Measurements from ENCODE around the gene TRAF2.

TRAF2 gene

DNA sequence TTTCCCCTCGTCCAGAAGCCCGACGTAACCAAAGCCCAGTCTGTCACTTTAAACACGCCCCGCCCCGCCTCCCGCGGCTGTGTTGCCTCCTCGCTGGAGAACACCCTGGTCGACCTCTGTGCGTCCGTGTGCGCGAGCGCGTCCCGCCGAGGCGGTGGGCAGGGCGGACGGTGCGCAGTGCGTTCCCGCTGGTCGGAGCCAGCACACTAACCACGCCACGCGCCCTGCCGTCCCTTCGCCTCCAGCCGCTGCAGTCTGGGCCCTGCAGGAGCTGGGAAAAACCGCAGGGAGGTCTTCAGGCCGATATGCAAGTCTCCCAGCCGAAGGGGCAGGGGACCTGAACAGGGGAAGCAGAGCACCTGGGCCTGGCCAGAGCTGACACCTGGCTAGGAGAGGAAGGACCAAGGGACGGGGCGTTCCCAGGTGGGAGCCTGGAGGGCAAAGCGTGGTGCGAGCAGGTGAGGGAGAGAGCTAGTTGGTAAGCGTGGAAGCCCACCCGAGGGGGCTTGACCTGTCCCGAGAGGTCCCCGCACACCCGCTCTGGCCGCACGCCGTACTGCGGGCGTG is 38.4 kb upstream of the TRAF2 start:
- peak; percentile 38 for DNase-seq

DNA sequence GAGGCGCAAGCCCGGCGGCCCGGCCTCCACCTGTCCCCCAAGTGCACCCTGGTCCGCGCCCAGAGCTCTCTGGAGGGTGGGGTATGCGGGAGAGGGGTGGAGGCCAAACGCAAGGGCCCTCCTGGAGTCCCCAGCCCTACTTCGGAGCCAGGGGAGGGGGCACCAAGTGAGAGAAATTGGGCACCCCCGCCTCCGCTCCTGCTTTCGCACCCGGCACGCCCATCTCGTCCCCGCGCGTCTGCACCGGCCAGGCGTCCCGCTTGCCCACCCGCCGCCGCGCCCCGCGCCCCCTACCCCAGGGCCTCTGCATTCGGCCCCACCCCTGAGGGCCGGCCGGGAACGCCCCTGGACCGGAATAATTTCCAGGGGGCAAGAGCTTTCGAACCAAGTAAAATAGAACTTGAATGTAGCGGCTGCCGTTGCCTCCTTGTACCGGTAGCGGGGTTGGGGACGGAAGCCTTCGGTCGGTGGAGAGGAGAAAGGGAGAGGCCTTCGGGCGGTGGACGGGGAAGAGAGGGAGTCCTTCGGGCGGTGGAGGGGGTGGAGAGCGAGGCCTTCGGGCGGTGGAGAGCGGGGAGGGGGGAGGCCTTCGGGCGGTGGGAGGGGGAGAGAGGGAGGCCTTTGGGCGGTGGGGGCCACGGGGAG is 37.8 kb upstream of the TRAF2 start:
- no peak for DNase-seq

- DNase-seq = peak; percentile 99
Measured at GRCh38 chr9:136849038-136849959, 37.0 kb upstream of the TRAF2 start, which contains the start of gene PHPT1. Gene PHPT1, plus strand, starts transcription at chr9:136849409. Its CDS starts 22 bp downstream, at chr9:136849431.

DNA sequence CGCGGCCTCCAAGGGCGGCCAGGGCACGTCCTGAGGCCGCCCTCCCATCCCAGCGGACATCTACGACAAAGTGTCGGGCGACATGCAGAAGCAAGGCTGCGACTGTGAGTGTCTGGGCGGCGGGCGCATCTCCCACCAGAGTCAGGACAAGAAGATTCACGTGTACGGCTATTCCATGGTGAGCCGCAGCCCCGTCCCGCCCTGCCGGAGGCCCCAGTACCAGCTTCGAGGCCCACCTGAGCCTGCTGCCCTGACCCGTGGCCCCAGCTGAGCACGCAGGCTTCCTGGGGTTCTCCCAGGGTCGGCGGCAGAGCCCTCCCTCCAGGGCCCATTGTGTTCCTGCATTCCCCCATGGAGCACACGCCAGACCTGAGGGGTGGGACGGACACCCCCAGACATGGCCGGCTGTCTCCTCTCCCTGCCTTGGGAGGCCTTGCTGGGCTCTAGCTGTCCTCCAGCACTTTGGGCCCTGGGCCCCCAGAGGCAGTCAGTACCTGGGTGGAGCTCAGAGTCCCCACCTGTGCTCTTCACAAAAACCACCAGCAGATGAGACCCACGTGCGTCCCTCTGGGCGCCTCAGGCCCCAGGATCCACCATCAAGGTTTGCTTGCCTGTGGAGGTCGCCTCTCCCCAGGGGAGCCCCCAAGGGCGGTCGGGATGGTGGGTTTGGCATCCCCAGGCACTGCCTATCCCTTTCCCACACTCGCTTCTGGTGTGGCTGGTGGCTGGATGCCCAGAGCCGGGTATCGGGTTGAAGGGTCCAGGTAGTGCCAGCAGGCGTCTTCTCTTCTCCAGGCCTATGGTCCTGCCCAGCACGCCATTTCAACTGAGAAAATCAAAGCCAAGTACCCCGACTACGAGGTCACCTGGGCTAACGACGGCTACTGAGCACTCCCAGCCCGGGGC is 36.1 kb upstream of the TRAF2 start:
- no peak for DNase-seq

DNA sequence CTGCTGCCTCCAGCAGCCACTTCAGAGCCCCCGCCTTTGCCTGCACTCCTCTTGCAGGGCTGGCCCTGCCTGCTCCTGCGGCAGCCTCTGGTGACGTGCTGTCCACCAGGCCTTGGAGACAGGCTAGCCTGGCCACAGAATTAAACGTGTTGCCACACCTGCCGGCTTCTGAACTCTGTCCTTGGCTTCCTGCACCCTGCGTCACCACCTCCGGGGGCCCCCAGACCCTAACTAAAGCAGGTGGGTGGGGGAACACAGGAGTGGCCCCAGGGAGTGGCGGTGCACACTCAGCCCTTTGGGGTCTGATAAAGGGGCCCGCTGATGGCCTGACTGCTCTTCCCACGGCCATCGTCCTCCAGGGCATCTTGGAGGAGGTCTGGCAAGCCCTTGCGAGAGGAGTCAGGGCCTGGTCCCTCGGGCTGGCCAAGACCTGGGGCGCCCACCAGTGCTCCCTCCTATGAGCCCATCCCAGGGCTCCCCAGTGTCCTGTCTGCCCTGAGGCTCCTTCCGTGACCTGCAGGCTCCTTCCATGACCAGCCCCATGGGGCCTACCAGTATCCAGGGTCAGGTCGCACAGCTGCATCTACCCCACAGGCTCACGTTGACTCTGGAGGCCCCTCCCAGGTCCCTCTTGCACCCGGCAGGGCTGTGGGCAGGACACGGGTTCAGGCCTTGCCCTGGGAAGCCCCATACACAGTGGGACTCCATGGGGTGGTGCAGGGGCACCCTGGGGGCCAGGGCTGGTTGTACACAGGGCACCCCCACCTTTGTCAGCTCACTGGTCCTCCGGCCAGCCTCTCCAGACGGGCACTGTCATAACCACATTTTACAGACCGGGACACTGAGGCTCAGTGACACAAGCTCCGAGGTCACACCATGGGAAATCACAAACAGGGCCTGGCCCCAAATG is 35.2 kb upstream of the TRAF2 start:
- no peak for DNase-seq

- no peak for DNase-seq
Measured at GRCh38 chr9:136851941-136852663, 34.2 kb upstream of the TRAF2 start, which contains the start of gene MAMDC4. Gene MAMDC4, plus strand, starts transcription at chr9:136852346. Its CDS starts 71 bp downstream, at chr9:136852417.

- DNase-seq = no peak
Measured at GRCh38 chr9:136852664-136853595, 33.4 kb upstream of the TRAF2 start.

DNA sequence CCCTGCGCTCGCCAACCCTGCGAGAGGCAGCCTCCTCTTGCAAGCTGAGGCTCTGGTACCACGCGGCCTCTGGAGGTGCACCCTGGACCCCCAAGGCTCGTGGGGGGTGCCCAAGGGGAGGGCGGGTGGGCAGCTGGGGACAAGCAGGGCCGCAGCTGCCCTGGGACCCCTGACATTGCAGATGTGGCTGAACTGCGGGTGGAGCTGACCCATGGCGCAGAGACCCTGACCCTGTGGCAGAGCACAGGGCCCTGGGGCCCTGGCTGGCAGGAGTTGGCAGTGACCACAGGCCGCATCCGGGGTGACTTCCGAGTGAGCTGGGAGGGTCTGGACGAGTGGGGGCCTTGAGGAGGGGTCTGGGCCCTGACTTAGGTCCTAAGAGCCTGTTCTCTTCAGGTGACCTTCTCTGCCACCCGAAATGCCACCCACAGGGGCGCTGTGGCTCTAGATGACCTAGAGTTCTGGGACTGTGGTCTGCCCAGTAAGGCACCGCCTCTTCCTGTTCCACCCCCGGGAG is 32.7 kb upstream of the TRAF2 start:
- no peak for DNase-seq

DNA sequence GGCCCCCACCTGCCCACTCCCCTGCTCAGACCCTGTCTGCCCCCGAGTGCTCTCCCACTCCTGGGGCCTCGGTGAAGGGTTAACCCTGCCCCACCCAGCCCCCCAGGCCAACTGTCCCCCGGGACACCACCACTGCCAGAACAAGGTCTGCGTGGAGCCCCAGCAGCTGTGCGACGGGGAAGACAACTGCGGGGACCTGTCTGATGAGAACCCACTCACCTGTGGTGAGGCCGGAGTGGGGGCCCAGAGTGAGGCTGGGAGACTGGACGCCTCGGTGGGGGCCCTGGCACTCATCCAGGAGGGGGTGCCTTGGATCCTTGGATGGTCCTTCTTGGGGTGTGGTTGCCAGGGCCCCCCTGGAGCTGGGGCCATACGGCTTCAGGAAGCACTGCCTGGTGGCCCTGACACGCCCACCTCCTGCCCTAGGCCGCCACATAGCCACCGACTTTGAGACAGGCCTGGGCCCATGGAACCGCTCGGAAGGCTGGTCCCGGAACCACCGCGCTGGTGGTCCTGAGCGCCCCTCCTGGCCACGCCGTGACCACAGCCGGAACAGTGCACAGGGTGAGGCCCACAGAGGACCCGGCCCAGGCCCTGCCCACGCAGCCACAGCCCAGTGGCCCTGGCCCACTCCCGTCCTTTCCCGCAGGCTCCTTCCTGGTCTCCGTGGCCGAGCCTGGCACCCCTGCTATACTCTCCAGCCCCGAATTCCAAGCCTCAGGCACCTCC is 32.0 kb upstream of the TRAF2 start:
- DNase-seq = no peak

DNA sequence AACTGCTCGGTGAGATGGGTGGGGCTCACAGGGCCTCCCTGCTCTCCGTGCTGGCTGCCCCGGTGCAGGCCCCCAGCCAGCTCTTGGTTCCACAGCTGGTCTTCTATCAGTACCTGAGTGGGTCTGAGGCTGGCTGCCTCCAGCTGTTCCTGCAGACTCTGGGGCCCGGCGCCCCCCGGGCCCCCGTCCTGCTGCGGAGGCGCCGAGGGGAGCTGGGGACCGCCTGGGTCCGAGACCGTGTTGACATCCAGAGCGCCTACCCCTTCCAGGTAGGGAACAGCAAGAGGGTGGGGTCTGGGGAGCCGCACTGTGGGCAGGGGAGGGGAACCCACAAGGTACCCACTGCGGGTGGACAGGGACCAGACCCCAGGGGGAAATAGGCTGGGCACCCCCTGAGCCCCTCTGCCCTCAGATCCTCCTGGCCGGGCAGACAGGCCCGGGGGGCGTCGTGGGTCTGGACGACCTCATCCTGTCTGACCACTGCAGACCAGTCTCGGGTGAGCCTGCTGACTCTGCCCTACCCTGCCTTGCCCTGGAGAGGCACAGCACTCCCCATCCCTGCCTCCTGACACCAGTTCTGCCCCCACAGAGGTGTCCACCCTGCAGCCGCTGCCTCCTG is 31.4 kb upstream of the TRAF2 start:
- DNase-seq = no peak

GRCh38 chr9:136855461-136856078 is 30.7 kb upstream of the TRAF2 start:
- no peak for DNase-seq

GRCh38 chr9:136856079-136856476 is 30.2 kb upstream of the TRAF2 start:
- DNase-seq = no peak

- DNase-seq = no peak
Measured at GRCh38 chr9:136856541-136857141, 29.7 kb upstream of the TRAF2 start.

DNA sequence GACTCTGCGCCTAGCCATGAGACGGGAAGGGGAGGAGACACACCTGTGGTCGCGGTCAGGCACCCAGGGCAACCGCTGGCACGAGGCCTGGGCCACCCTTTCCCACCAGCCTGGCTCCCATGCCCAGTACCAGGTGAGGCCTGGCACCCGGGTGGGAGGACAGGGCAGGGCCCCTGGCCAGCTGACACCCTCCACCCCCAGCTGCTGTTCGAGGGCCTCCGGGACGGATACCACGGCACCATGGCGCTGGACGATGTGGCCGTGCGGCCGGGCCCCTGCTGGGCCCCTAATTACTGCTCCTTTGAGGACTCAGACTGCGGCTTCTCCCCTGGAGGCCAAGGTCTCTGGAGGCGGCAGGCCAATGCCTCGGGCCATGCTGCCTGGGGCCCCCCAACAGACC is 29.1 kb upstream of the TRAF2 start:
- DNase-seq = no peak

GRCh38 chr9:136857581-136858412 is 28.5 kb upstream of the TRAF2 start:
- DNase-seq = no peak

DNA sequence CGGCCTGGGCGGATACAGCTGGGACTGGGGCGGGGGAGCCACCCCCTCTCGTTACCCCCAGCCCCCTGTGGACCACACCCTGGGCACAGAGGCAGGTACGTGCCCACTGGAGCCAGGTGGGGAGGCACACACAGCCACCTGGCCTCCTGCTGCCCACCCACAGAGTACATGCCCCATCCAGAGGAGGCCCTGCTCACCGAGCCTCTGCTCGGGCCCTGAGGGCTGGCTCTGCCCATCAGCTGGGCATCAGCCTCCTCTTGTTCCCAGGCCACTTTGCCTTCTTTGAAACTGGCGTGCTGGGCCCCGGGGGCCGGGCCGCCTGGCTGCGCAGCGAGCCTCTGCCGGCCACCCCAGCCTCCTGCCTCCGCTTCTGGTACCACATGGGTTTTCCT is 27.9 kb upstream of the TRAF2 start:
- no peak for DNase-seq
